HEK293 (cell line): ENCODE data around the gene HTR2A.

ENCODE experiments used
- CTCF ChIA-PET: fragments of 350-600 bp; formaldehyde crosslinking; extraction: SDS; loops from one replicate; lab custom pipeline; 2021; ENCODE audit warnings: antibody characterized with exemption; lab: Yijun Ruan, JAX
- POLR2A ChIA-PET: fragments of 300-600 bp; formaldehyde crosslinking; extraction: SDS; loops from one replicate; lab custom pipeline; 2020; ENCODE audit warnings: antibody characterized with exemption, inconsistent platforms; lab: Yijun Ruan, JAX
- H3K27ac ChIP-seq: fragments of 200-500 bp; sonication (Bioruptor generic); 2 replicates; pipeline ENCODE4 v1.5.1; 2014; ENCODE audit warnings: low read depth, low read length, control low read depth, inconsistent platforms; ENCODE audit errors: extremely low read depth
- H3K36me3 ChIP-seq, 2 experiments: fragments of 200-500 bp in 1 of 2; sonication (Bioruptor generic) in 1 of 2; 1 replicate in 1 of 2; 2 replicates in 1 of 2; pipeline ENCODE4 v1.5.1; 2014 to 2017; ENCODE audit warnings: inconsistent platforms in 2 of 2, low read length in 2 of 2; ENCODE audit not compliant: control insufficient read depth in 2 of 2, insufficient read depth in 1 of 2
- H3K4me1 ChIP-seq: fragments of 200-500 bp; sonication (Bioruptor generic); 2 replicates; pipeline ENCODE4 v1.5.1; 2014; ENCODE audit warnings: mild to moderate bottlenecking, low read length, inconsistent platforms; ENCODE audit not compliant: control insufficient read depth, insufficient read depth
- H3K4me3 ChIP-seq: 2 replicates; pipeline ENCODE4 v1.5.1; 2011; ENCODE audit warnings: low read depth, mild to moderate bottlenecking, control low read depth, low read length, moderate library complexity
- H3K9me3 ChIP-seq: fragments of 200-500 bp; sonication (Bioruptor generic); 2 replicates; pipeline ENCODE4 v1.5.1; 2014; ENCODE audit warnings: low read depth, low read length, inconsistent platforms; ENCODE audit not compliant: control insufficient read depth, insufficient read depth
- MEIS1 ChIP-seq: sonication (generic); formaldehyde crosslinking; IDR thresholded peaks from 2 replicates; pipeline ENCODE4 v1.8.1; 2022; ENCODE audit warnings: missing genetic modification reagents, mild to moderate bottlenecking, borderline replicate concordance
- WT1 ChIP-seq: fragments of 450-650 bp; formaldehyde crosslinking; IDR thresholded peaks from 2 replicates; pipeline ENCODE4 v1.5.1; 2016; ENCODE audit warnings: missing biosample characterization, missing genetic modification characterization
- YY2 ChIP-seq: fragments of 450-650 bp; formaldehyde crosslinking; IDR thresholded peaks from 2 replicates; pipeline ENCODE4 v1.5.1; 2016; ENCODE audit warnings: missing biosample characterization, missing genetic modification characterization
- ZNF280C ChIP-seq: fragments of 450-650 bp; formaldehyde crosslinking; IDR thresholded peaks from 2 replicates; pipeline ENCODE4 v1.5.1; 2016; ENCODE audit warnings: missing biosample characterization, missing genetic modification characterization
- ZNF518A ChIP-seq: fragments of 450-650 bp; formaldehyde crosslinking; conservative IDR thresholded peaks from 2 replicates; pipeline ENCODE4 v1.5.1; 2016; ENCODE audit warnings: low read depth, missing biosample characterization, missing genetic modification characterization
- ZNF571 ChIP-seq: fragments of 450-650 bp; formaldehyde crosslinking; IDR thresholded peaks from 2 replicates; pipeline ENCODE4 v1.5.0; 2017; ENCODE audit warnings: missing biosample characterization, missing genetic modification characterization
- ZNF704 ChIP-seq: fragments of 450-650 bp; formaldehyde crosslinking; IDR thresholded peaks from 2 replicates; pipeline ENCODE4 v1.5.1; 2016; ENCODE audit warnings: missing biosample characterization, missing genetic modification characterization
- TF ChIP-seq, protein P1 (sequence below): fragments of 450-650 bp; formaldehyde crosslinking; IDR thresholded peaks from 2 replicates; pipeline ENCODE4 v1.5.1; 2017; ENCODE audit warnings: missing biosample characterization, missing genetic modification characterization
- TF ChIP-seq, protein P2 (sequence below): fragments of 450-650 bp; formaldehyde crosslinking; IDR thresholded peaks from 2 replicates; pipeline ENCODE4 v1.5.1; 2017; ENCODE audit warnings: missing biosample characterization, mild to moderate bottlenecking, missing genetic modification characterization, moderate library complexity
- TF ChIP-seq, protein P3 (sequence below): fragments of 450-650 bp; formaldehyde crosslinking; IDR thresholded peaks from 2 replicates; pipeline ENCODE4 v1.5.1; 2016; ENCODE audit warnings: missing biosample characterization, missing genetic modification characterization, borderline replicate concordance
- TF ChIP-seq, protein P4 (sequence below): fragments of 450-650 bp; formaldehyde crosslinking; IDR thresholded peaks from 2 replicates; pipeline ENCODE4 v1.5.1; 2016; ENCODE audit warnings: missing biosample characterization, missing genetic modification characterization

The HTR2A gene

GRCh38 chr13:46839399-46839798 is 57.5 kb downstream of the HTR2A start:
- no peaks in the 10 kb centered on the region for H3K4me1 ChIP-seq
- no peaks in the 10 kb centered on the region for H3K9me3 ChIP-seq
- no peak overlapping the region for H3K27ac ChIP-seq
- TF ChIP-seq, protein P1, sequence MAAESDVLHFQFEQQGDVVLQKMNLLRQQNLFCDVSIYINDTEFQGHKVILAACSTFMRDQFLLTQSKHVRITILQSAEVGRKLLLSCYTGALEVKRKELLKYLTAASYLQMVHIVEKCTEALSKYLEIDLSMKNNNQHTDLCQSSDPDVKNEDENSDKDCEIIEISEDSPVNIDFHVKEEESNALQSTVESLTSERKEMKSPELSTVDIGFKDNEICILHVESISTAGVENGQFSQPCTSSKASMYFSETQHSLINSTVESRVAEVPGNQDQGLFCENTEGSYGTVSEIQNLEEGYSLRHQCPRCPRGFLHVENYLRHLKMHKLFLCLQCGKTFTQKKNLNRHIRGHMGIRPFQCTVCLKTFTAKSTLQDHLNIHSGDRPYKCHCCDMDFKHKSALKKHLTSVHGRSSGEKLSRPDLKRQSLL (tag by site-specific recombination) = no peak
- no peak for TF ChIP-seq ZNF518A (tag by site-specific recombination)
- TF ChIP-seq, protein P2, sequence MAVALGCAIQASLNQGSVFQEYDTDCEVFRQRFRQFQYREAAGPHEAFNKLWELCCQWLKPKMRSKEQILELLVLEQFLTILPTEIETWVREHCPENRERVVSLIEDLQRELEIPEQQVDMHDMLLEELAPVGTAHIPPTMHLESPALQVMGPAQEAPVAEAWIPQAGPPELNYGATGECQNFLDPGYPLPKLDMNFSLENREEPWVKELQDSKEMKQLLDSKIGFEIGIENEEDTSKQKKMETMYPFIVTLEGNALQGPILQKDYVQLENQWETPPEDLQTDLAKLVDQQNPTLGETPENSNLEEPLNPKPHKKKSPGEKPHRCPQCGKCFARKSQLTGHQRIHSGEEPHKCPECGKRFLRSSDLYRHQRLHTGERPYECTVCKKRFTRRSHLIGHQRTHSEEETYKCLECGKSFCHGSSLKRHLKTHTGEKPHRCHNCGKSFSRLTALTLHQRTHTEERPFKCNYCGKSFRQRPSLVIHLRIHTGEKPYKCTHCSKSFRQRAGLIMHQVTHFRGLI (tag by site-specific recombination) = no peak
- no peak for TF ChIP-seq ZNF704
- no peak for TF ChIP-seq ZNF280C (tag by site-specific recombination)
- TF ChIP-seq MEIS1 = no peak
- no peak for TF ChIP-seq WT1 (tag by site-specific recombination)
- TF ChIP-seq, protein P3, sequence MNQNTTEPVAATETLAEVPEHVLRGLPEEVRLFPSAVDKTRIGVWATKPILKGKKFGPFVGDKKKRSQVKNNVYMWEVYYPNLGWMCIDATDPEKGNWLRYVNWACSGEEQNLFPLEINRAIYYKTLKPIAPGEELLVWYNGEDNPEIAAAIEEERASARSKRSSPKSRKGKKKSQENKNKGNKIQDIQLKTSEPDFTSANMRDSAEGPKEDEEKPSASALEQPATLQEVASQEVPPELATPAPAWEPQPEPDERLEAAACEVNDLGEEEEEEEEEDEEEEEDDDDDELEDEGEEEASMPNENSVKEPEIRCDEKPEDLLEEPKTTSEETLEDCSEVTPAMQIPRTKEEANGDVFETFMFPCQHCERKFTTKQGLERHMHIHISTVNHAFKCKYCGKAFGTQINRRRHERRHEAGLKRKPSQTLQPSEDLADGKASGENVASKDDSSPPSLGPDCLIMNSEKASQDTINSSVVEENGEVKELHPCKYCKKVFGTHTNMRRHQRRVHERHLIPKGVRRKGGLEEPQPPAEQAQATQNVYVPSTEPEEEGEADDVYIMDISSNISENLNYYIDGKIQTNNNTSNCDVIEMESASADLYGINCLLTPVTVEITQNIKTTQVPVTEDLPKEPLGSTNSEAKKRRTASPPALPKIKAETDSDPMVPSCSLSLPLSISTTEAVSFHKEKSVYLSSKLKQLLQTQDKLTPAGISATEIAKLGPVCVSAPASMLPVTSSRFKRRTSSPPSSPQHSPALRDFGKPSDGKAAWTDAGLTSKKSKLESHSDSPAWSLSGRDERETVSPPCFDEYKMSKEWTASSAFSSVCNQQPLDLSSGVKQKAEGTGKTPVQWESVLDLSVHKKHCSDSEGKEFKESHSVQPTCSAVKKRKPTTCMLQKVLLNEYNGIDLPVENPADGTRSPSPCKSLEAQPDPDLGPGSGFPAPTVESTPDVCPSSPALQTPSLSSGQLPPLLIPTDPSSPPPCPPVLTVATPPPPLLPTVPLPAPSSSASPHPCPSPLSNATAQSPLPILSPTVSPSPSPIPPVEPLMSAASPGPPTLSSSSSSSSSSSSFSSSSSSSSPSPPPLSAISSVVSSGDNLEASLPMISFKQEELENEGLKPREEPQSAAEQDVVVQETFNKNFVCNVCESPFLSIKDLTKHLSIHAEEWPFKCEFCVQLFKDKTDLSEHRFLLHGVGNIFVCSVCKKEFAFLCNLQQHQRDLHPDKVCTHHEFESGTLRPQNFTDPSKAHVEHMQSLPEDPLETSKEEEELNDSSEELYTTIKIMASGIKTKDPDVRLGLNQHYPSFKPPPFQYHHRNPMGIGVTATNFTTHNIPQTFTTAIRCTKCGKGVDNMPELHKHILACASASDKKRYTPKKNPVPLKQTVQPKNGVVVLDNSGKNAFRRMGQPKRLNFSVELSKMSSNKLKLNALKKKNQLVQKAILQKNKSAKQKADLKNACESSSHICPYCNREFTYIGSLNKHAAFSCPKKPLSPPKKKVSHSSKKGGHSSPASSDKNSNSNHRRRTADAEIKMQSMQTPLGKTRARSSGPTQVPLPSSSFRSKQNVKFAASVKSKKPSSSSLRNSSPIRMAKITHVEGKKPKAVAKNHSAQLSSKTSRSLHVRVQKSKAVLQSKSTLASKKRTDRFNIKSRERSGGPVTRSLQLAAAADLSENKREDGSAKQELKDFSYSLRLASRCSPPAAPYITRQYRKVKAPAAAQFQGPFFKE (tag by site-specific recombination) = no peak
- TF ChIP-seq, protein P4, sequence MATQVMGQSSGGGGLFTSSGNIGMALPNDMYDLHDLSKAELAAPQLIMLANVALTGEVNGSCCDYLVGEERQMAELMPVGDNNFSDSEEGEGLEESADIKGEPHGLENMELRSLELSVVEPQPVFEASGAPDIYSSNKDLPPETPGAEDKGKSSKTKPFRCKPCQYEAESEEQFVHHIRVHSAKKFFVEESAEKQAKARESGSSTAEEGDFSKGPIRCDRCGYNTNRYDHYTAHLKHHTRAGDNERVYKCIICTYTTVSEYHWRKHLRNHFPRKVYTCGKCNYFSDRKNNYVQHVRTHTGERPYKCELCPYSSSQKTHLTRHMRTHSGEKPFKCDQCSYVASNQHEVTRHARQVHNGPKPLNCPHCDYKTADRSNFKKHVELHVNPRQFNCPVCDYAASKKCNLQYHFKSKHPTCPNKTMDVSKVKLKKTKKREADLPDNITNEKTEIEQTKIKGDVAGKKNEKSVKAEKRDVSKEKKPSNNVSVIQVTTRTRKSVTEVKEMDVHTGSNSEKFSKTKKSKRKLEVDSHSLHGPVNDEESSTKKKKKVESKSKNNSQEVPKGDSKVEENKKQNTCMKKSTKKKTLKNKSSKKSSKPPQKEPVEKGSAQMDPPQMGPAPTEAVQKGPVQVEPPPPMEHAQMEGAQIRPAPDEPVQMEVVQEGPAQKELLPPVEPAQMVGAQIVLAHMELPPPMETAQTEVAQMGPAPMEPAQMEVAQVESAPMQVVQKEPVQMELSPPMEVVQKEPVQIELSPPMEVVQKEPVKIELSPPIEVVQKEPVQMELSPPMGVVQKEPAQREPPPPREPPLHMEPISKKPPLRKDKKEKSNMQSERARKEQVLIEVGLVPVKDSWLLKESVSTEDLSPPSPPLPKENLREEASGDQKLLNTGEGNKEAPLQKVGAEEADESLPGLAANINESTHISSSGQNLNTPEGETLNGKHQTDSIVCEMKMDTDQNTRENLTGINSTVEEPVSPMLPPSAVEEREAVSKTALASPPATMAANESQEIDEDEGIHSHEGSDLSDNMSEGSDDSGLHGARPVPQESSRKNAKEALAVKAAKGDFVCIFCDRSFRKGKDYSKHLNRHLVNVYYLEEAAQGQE (tag by site-specific recombination) = no peak
- TF ChIP-seq ZNF571 (tag by site-specific recombination) = no peak
- TF ChIP-seq YY2 = no peak
- CTCF ChIA-PET = interaction anchor here (0.5 to 0.7 kb wide), 2 partner anchors 9 to 154 kb away, joined by 3 read pairs; no protein-coding TSS in a partner anchor
- no peaks in the 10 kb centered on the region for H3K36me3 ChIP-seq
- H3K4me3 ChIP-seq = no peak overlapping the region
- POLR2A ChIA-PET = no interaction called here
